Measurements from ENCODE around the gene RNF144A. TPM values are rescaled to one million over a fixed set of nuclear protein-coding genes. Genes with fewer than 3 reads are reported as not detected.

Gene RNF144A
- total RNA-seq, 1 experiment from 2014 or later: 3.0 TPM

- ChIA-PET POLR2A (no interaction called here), CTCF (no interaction called here)
- no peaks in the 10 kb centered on the region for H3K4me1 Mint-ChIP-seq (ENCODE audit: low read depth, unreplicated experiment)
- no peak overlapping the region for H3K27ac Mint-ChIP-seq (ENCODE audit: unreplicated experiment)
- Histone ChIP-seq H3K9me3 (no peaks in the 10 kb centered on the region), H3K27me3 (replicated peaks; ENCODE audit: control insufficient read depth, insufficient read depth, low read length) (no peaks in the 10 kb centered on the region), H3K4me3 (ENCODE audit: low read depth, low read length) (no peak overlapping the region), H3K36me3 (ENCODE audit: control insufficient read depth, insufficient read depth, low read length) (no peaks in the 10 kb centered on the region), H3K4me1 (no peaks in the 10 kb centered on the region)
- intact Hi-C loops (cut with micrococcal nuclease; ENCODE audit: unreplicated experiment): no loop called here
- H3K36me3 Mint-ChIP-seq (ENCODE audit: insufficient read depth, unreplicated experiment): no peaks in the 10 kb centered on the region
- H3K9me3 Mint-ChIP-seq (ENCODE audit: unreplicated experiment): peaks cover 10% of the 10 kb centered on the region
- no peak for TF ChIP-seq CTCF (IDR thresholded peaks at IDR 0.05; ENCODE audit: insufficient read depth in 1 of 2, low read depth in 1 of 2, low read length in 1 of 2, severe bottlenecking in 1 of 2, unreplicated experiment in 1 of 2)
- no peak overlapping the region for H3K4me3 Mint-ChIP-seq (ENCODE audit: unreplicated experiment)
- no TSS peak for BruUV-seq (replicated peaks)
- no peak for DNase-seq
- peaks cover 2% of the 10 kb centered on the region for H3K27me3 Mint-ChIP-seq (ENCODE audit: insufficient read depth, unreplicated experiment)
Measured at GRCh38 chr2:6885968-6886367, 31.2 kb upstream of the RNF144A start.

DNA sequence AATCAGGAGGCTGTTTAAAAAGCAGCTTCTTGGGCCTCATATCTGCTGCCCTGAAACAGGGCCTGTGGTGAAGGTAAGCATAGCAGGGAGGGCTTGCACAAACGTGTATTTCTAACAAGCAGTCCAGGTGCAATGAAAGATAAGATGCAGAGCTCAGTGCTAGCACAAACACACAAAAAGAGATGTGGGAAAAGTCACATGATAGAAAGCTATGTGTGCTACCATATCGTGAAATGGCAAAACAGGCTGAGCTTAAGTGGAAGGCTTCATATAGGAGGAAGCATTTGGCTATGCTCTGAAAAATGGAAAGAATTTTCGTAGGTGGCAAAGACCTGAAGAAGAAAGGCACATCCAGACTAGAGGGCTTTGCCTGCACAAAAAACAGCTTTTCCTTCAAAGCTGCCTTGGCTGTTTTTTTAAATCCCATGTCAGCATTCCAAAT is 29.4 kb upstream of the RNF144A start:
- Histone ChIP-seq H3K36me3 (ENCODE audit: control insufficient read depth, insufficient read depth, low read length) (no peaks in the 10 kb centered on the region), H3K4me1 (no peaks in the 10 kb centered on the region), H3K27me3 (replicated peaks; ENCODE audit: control insufficient read depth, insufficient read depth, low read length) (no peaks in the 10 kb centered on the region), H3K4me3 (ENCODE audit: low read depth, low read length) (no peak overlapping the region), H3K9me3 (no peaks in the 10 kb centered on the region)
- H3K4me3 Mint-ChIP-seq (ENCODE audit: unreplicated experiment): no peak overlapping the region
- POLR2A ChIA-PET: no interaction called here
- H3K4me1 Mint-ChIP-seq (ENCODE audit: low read depth, unreplicated experiment): no peaks in the 10 kb centered on the region
- no peak overlapping the region for H3K27ac Mint-ChIP-seq (ENCODE audit: unreplicated experiment)
- H3K9me3 Mint-ChIP-seq (ENCODE audit: unreplicated experiment): peaks cover 10% of the 10 kb centered on the region
- DNase-seq: no peak
- peaks cover 2% of the 10 kb centered on the region for H3K27me3 Mint-ChIP-seq (ENCODE audit: insufficient read depth, unreplicated experiment)
- no peaks in the 10 kb centered on the region for H3K36me3 Mint-ChIP-seq (ENCODE audit: insufficient read depth, unreplicated experiment)
- CTCF ChIA-PET: no interaction called here
- intact Hi-C loops (cut with micrococcal nuclease; ENCODE audit: unreplicated experiment): no loop called here
- no TSS peak for BruUV-seq (replicated peaks)
- no peak for TF ChIP-seq CTCF (IDR thresholded peaks at IDR 0.05; ENCODE audit: insufficient read depth in 1 of 2, low read depth in 1 of 2, low read length in 1 of 2, severe bottlenecking in 1 of 2, unreplicated experiment in 1 of 2)

GRCh38 chr2:6888724-6889123 is 28.5 kb upstream of the RNF144A start:
- DNase-seq: no peak
- intact Hi-C loops (cut with micrococcal nuclease; ENCODE audit: unreplicated experiment): no loop called here
- ChIA-PET CTCF (no interaction called here), POLR2A (no interaction called here)
- no peak for TF ChIP-seq CTCF (IDR thresholded peaks at IDR 0.05; ENCODE audit: insufficient read depth in 1 of 2, low read depth in 1 of 2, low read length in 1 of 2, severe bottlenecking in 1 of 2, unreplicated experiment in 1 of 2)
- Mint-ChIP-seq H3K27ac (ENCODE audit: unreplicated experiment) (no peak overlapping the region), H3K36me3 (ENCODE audit: insufficient read depth, unreplicated experiment) (no peaks in the 10 kb centered on the region), H3K27me3 (ENCODE audit: insufficient read depth, unreplicated experiment) (peaks cover 2% of the 10 kb centered on the region), H3K4me1 (ENCODE audit: low read depth, unreplicated experiment) (no peaks in the 10 kb centered on the region), H3K9me3 (ENCODE audit: unreplicated experiment) (peaks cover 9% of the 10 kb centered on the region), H3K4me3 (ENCODE audit: unreplicated experiment) (no peak overlapping the region)
- Histone ChIP-seq H3K4me1 (no peaks in the 10 kb centered on the region), H3K4me3 (ENCODE audit: low read depth, low read length) (no peak overlapping the region), H3K9me3 (no peaks in the 10 kb centered on the region), H3K36me3 (ENCODE audit: control insufficient read depth, insufficient read depth, low read length) (no peaks in the 10 kb centered on the region), H3K27me3 (replicated peaks; ENCODE audit: control insufficient read depth, insufficient read depth, low read length) (no peaks in the 10 kb centered on the region)
- BruUV-seq (replicated peaks): no TSS peak
